Measurements from ENCODE around the gene APOBEC3B.
"Not testable (repeated sequence)": the region's sequence is repeated elsewhere in the genome, so short reads cannot be mapped to it uniquely, and the experiment has no call there.

The APOBEC3B gene

GRCh38 chr22:39039306-39040126 is 57.4 kb downstream of the APOBEC3B start:
- no peaks in the 10 kb centered on the region for H3K27me3 ChIP-seq (replicated peaks; ENCODE audit: control insufficient read depth, insufficient read depth, low read length)
- no peak for DNase-seq (ENCODE audit: extremely low read depth, insufficient read length)
- no peak for TF ChIP-seq CTCF (IDR thresholded peaks at IDR 0.05; ENCODE audit: insufficient read depth, low read length, poor library complexity, severe bottlenecking)
- peak overlapping the region; percentile 85 for H3K4me3 ChIP-seq (replicated peaks; ENCODE audit: low read depth, low read length)
- H3K36me3 ChIP-seq (ENCODE audit: control insufficient read depth, insufficient read depth, low read length), result no peaks in the 10 kb centered on the region; the same call in 1 of the 2 replicates

- not testable (repeated sequence) for H3K27me3 ChIP-seq (replicated peaks; ENCODE audit: control insufficient read depth, insufficient read depth, low read length); H3K36me3 ChIP-seq (ENCODE audit: control insufficient read depth, insufficient read depth, low read length); DNase-seq (ENCODE audit: extremely low read depth, insufficient read length)
- H3K4me3 ChIP-seq (replicated peaks; ENCODE audit: low read depth, low read length), result peak overlapping the region; percentile 85
Observed at GRCh38 chr22:39040155-39040537, 58.0 kb downstream of the APOBEC3B start.

GRCh38 chr22:39040538-39041296 is 58.6 kb downstream of the APOBEC3B start, which contains the start of gene APOBEC3F:
Gene APOBEC3F (plus strand): TSS chr22:39040864. CDS start chr22:39040961, 97 bp downstream.
- peak within 1 kb of the TSS; percentile 85 for H3K4me3 ChIP-seq (replicated peaks; ENCODE audit: low read depth, low read length)
- DNase-seq (ENCODE audit: extremely low read depth, insufficient read length), result peak; percentile 49

GRCh38 chr22:39041908-39042307 is 59.8 kb downstream of the APOBEC3B start:
- no peak for DNase-seq (ENCODE audit: extremely low read depth, insufficient read length)
- Histone ChIP-seq H3K27me3 (replicated peaks; ENCODE audit: control insufficient read depth, insufficient read depth, low read length) (no peaks in the 10 kb centered on the region), H3K36me3 (ENCODE audit: control insufficient read depth, insufficient read depth, low read length) (peaks cover 1% of the 10 kb centered on the region), H3K4me3 (replicated peaks; ENCODE audit: low read depth, low read length) (peak overlapping the region; percentile 85)
- no peak for TF ChIP-seq CTCF (IDR thresholded peaks at IDR 0.05; ENCODE audit: insufficient read depth, low read length, poor library complexity, severe bottlenecking)

More at GRCh38 chr22:39040538-39041296, 58.6 kb downstream of the APOBEC3B start, which contains the start of gene APOBEC3F:
- H3K27me3 ChIP-seq (replicated peaks; ENCODE audit: control insufficient read depth, insufficient read depth, low read length); H3K36me3 ChIP-seq (ENCODE audit: control insufficient read depth, insufficient read depth, low read length): not testable (repeated sequence)

Data from GM06990 (cell line).